GM23338 (cell line): ENCODE results near the gene CDK5RAP2. TPM values are rescaled to one million over a fixed set of nuclear protein-coding genes. Genes with fewer than 3 reads are reported as not detected.

Experiments
- ATAC-seq: fragments of 200-7000 bp; cut with Tn5 transposase; 3 replicates; pipeline ENCODE4 v1.9.1; 2020
- DNase-seq: peaks from one replicate; pipeline ENCODE4 v3.0.0-alpha.2; 2015; ENCODE audit warnings: low spot score
- H2AFZ ChIP-seq: fragments of 200-600 bp; sonication (generic); 2 replicates; pipeline ENCODE4 v1.8.0; 2016; ENCODE audit warnings: antibody characterized with exemption, mild to moderate bottlenecking, moderate library complexity
- H3F3A ChIP-seq: fragments of 200-600 bp; sonication (generic); replicated peaks from 2 replicates; pipeline ENCODE4 v1.8.0; 2017; ENCODE audit warnings: antibody characterized with exemption, mixed run types, low read depth
- H3K27ac ChIP-seq: fragments of 200-600 bp; sonication (generic); 2 replicates; pipeline ENCODE4 v1.6.1; 2016; ENCODE audit warnings: low read depth
- H3K27me3 ChIP-seq: fragments of 200-600 bp; sonication (generic); 2 replicates; pipeline ENCODE4 v1.8.0; 2016; ENCODE audit warnings: mild to moderate bottlenecking, mixed run types, moderate library complexity; ENCODE audit not compliant: insufficient read depth
- H3K36me3 ChIP-seq: fragments of 200-600 bp; sonication (generic); 2 replicates; pipeline ENCODE4 v1.8.0; 2016; ENCODE audit warnings: mild to moderate bottlenecking; ENCODE audit not compliant: insufficient read depth
- H3K4me1 ChIP-seq: fragments of 200-600 bp; sonication (generic); 2 replicates; pipeline ENCODE4 v1.8.0; 2016; ENCODE audit warnings: mild to moderate bottlenecking, moderate library complexity; ENCODE audit not compliant: insufficient read depth
- H3K4me2 ChIP-seq: fragments of 200-600 bp; sonication (generic); 2 replicates; pipeline ENCODE4 v1.7.1; 2017; ENCODE audit warnings: mixed run types
- H3K4me3 ChIP-seq: fragments of 200-600 bp; sonication (generic); 2 replicates; pipeline ENCODE4 v1.6.1; 2016; ENCODE audit warnings: mixed run types
- H3K79me2 ChIP-seq: fragments of 200-600 bp; sonication (generic); replicated peaks from 2 replicates; pipeline ENCODE4 v1.8.0; 2017; ENCODE audit warnings: mild to moderate bottlenecking; ENCODE audit not compliant: insufficient read depth
- H3K9me2 ChIP-seq: fragments of 200-600 bp; sonication (generic); 2 replicates; pipeline ENCODE4 v1.8.0; 2017; ENCODE audit not compliant: insufficient read depth
- H4K20me1 ChIP-seq: fragments of 200-600 bp; sonication (generic); replicated peaks from 2 replicates; pipeline ENCODE4 v1.8.0; 2017; ENCODE audit warnings: mild to moderate bottlenecking; ENCODE audit not compliant: insufficient read depth
- H3K27ac Mint-ChIP-seq: 2 replicates; pipeline ENCODE4 v1.8.0; 2020; ENCODE audit warnings: inconsistent platforms, mild to moderate bottlenecking, moderate library complexity, mixed read lengths
- H3K27me3 Mint-ChIP-seq: 3 replicates; pipeline ENCODE4 v1.8.0; 2022; ENCODE audit warnings: low read depth, mild to moderate bottlenecking, moderate library complexity, mixed read lengths, inconsistent platforms; ENCODE audit not compliant: insufficient read depth, poor library complexity
- H3K36me3 Mint-ChIP-seq: 3 replicates; pipeline ENCODE4 v1.8.0; 2021; ENCODE audit warnings: low read depth, mild to moderate bottlenecking, inconsistent platforms, moderate library complexity, mixed read lengths
- H3K4me1 Mint-ChIP-seq: 3 replicates; pipeline ENCODE4 v1.8.0; 2020; ENCODE audit warnings: mild to moderate bottlenecking, inconsistent platforms, mixed read lengths
- H3K4me3 Mint-ChIP-seq: 3 replicates; pipeline ENCODE4 v1.8.0; 2021; ENCODE audit warnings: moderate library complexity, mild to moderate bottlenecking, inconsistent platforms, mixed read lengths
- H3K9me3 Mint-ChIP-seq: 3 replicates; pipeline ENCODE4 v1.8.0; 2020; ENCODE audit warnings: moderate library complexity, mild to moderate bottlenecking, inconsistent platforms, mixed read lengths
- CREB1 ChIP-seq: fragments of 250-450 bp; sonication (Bioruptor Pico); IDR thresholded peaks from 2 replicates; pipeline ENCODE4 v1.5.0; 2020; ENCODE audit warnings: low read depth, mild to moderate bottlenecking, moderate library complexity
- CTCF ChIP-seq, 2 experiments: fragments of 200-600 bp in 1 of 2; sonication (generic) in 1 of 2; conservative IDR thresholded peaks; 2 replicates each; pipeline versions ENCODE4 v1.5.1 to v1.6.1; 2016 to 2017; ENCODE audit warnings: antibody characterized with exemption in 2 of 2, low read depth in 2 of 2, mild to moderate bottlenecking in 2 of 2, moderate library complexity in 1 of 2
- ETS1 ChIP-seq: IDR thresholded peaks from 2 replicates; pipeline ENCODE4 v1.6.1; 2016; ENCODE audit warnings: antibody characterized with exemption
- EZH2 ChIP-seq: fragments of 200-600 bp; sonication (generic); IDR thresholded peaks from one replicate; pipeline ENCODE4 v1.8.0; 2017; ENCODE audit warnings: antibody characterized with exemption, mild to moderate bottlenecking, low read depth; ENCODE audit not compliant: unreplicated experiment
- EZH2phosphoT487 ChIP-seq: fragments of 200-600 bp; sonication (generic); IDR thresholded peaks from one replicate; pipeline ENCODE4 v1.8.1; 2018; ENCODE audit warnings: antibody characterized with exemption; ENCODE audit not compliant: unreplicated experiment
- NANOG ChIP-seq: IDR thresholded peaks from 2 replicates; pipeline ENCODE4 v1.6.1; 2016; ENCODE audit warnings: antibody characterized with exemption, borderline replicate concordance
- POLR2AphosphoS5 ChIP-seq: IDR thresholded peaks from 2 replicates; pipeline ENCODE4 v1.6.1; 2016; ENCODE audit warnings: antibody characterized with exemption, low read depth
- STAT1 ChIP-seq: IDR thresholded peaks from one replicate; pipeline ENCODE4 v1.6.1; 2016; ENCODE audit warnings: antibody characterized with exemption; ENCODE audit not compliant: unreplicated experiment
- ZNF114 ChIP-seq: fragments of 250-450 bp; sonication (Bioruptor Pico); IDR thresholded peaks from 2 replicates; pipeline ENCODE4 v1.5.0; 2020; ENCODE audit warnings: mild to moderate bottlenecking, moderate library complexity
- ZNF331 ChIP-seq: fragments of 250-450 bp; sonication (Bioruptor Pico); IDR thresholded peaks from 2 replicates; pipeline ENCODE4 v1.5.0; 2020; ENCODE audit warnings: low read depth, mild to moderate bottlenecking, moderate library complexity
- ZNF462 ChIP-seq: fragments of 250-450 bp; sonication (Bioruptor Pico); IDR thresholded peaks from 2 replicates; pipeline ENCODE4 v1.5.0; 2020; ENCODE audit warnings: mild to moderate bottlenecking, moderate library complexity
- polyA plus RNA-seq: library from polyadenylated mRNA; unstranded; fragments of >200 nt; fragmentation: Nextera tagmentation; extraction: Ambion mirVana; gene quantifications from 2 replicates; pipeline ENCODE4 v1.2.1, GENCODE V29; 2016
- total RNA-seq: library from RNA; depleted of rRNA; stranded (reverse); fragments of >200 nt; shearing (Covaris generic); gene quantifications from 2 replicates; pipeline ENCODE4 v1.2.3, GENCODE V29; 2014

CDK5RAP2 gene
- total and polyA plus RNA-seq, 2 experiments from 2014 or later = 50.7 to 65.7 TPM

- TF ChIP-seq ZNF462 (CRISPR knock-in tag) (no peak), POLR2AphosphoS5 (no peak), CREB1 (CRISPR knock-in tag) (no peak), EZH2 (no peak), EZH2phosphoT487 (no peak), ZNF114 (no peak)
Measured at GRCh38 chr9:120545701-120546550, 34.0 kb downstream of the CDK5RAP2 start (continued).

- Histone ChIP-seq H3K4me2 (no peak overlapping the region), H3F3A (no peaks in the 10 kb centered on the region), H3K4me1 (no peaks in the 10 kb centered on the region), H3K4me3 (no peak overlapping the region), H3K36me3 (peaks cover 30% of the 10 kb centered on the region), H3K27ac (no peak overlapping the region), H3K27me3 (no peaks in the 10 kb centered on the region), H2AFZ (no peak overlapping the region), H3K9me2 (no peaks in the 10 kb centered on the region), H4K20me1 (peaks cover 19% of the 10 kb centered on the region; the same call in 1 of the 2 replicates), H3K79me2 (no peaks in the 10 kb centered on the region; the same call in 1 of the 2 replicates)
- Mint-ChIP-seq H3K4me3 (no peak overlapping the region), H3K27ac (no peak overlapping the region), H3K4me1 (peaks cover 8% of the 10 kb centered on the region), H3K27me3 (peaks cover 2% of the 10 kb centered on the region), H3K9me3 (no peaks in the 10 kb centered on the region), H3K36me3 (peaks cover 51% of the 10 kb centered on the region)
- DNase-seq (no peak), ATAC-seq (no peak)
- no peak for TF ChIP-seq ZNF331 (CRISPR knock-in tag)
- TF ChIP-seq NANOG = no peak
- no peak for TF ChIP-seq POLR2AphosphoS5
- no peak for TF ChIP-seq EZH2phosphoT487
- no peak for TF ChIP-seq STAT1
- TF ChIP-seq ETS1 = no peak
- TF ChIP-seq CTCF (conservative IDR thresholded peaks at IDR 0.05; ENCODE audit: low read depth in 2 of 2) = no peak
- TF ChIP-seq EZH2 = no peak
- no peak for TF ChIP-seq ZNF114
- TF ChIP-seq CREB1 (CRISPR knock-in tag) = no peak
Measured at GRCh38 chr9:120544441-120544840, 35.5 kb downstream of the CDK5RAP2 start.
